Measurements from ENCODE around the gene XKR8. TPM values are rescaled to one million over a fixed set of nuclear protein-coding genes. Genes with fewer than 3 reads are reported as not detected.

Gene XKR8
- total RNA-seq, 1 experiment from 2014 or later = 2.8 TPM

- no peak for DNase-seq (ENCODE audit: unreplicated experiment)
- CTCF ChIA-PET = no interaction called here
- POLR2A ChIA-PET = interaction anchor here (0.9 kb wide), 1 partner anchor 31 kb away, joined by 3 read pairs; no protein-coding TSS in a partner anchor
- Mint-ChIP-seq H3K4me3 (ENCODE audit: unreplicated experiment) (no peak overlapping the region), H3K4me1 (ENCODE audit: insufficient read depth, unreplicated experiment) (no peaks in the 10 kb centered on the region), H3K9me3 (ENCODE audit: unreplicated experiment) (no peaks in the 10 kb centered on the region), H3K27me3 (ENCODE audit: insufficient read depth, unreplicated experiment) (no peaks in the 10 kb centered on the region), H3K27ac (ENCODE audit: low read depth, unreplicated experiment) (peak overlapping the region; percentile 49), H3K36me3 (ENCODE audit: insufficient read depth, unreplicated experiment) (peaks cover 71% of the 10 kb centered on the region)
- TF ChIP-seq CTCF (IDR thresholded peaks at IDR 0.05; ENCODE audit: unreplicated experiment) = no peak
- BruUV-seq (replicated peaks) = no TSS peak
- intact Hi-C loops (cut with micrococcal nuclease) = no loop called here
Measured at GRCh38 chr1:28010969-28011368, 51.2 kb downstream of the XKR8 start.

Other genes with a start within 250 kb of the XKR8 start
- gene FAM76A, start 234.0 kb upstream of the XKR8 start, total RNA-seq (2022) = 9.7 and 9.9 TPM in 2 replicates
- 34.6 and 36.1 TPM in 2 replicates for gene STX12, start 186.8 kb upstream of the XKR8 start, total RNA-seq (2022)
- 48.6 and 51.1 TPM in 2 replicates for gene PPP1R8, start 129.2 kb upstream of the XKR8 start, total RNA-seq (2022)
- gene THEMIS2, start 87.4 kb upstream of the XKR8 start, total RNA-seq (2022) = 1.5 and 1.7 TPM in 2 replicates
- 22.3 and 25.7 TPM in 2 replicates for gene RPA2, start 45.4 kb upstream of the XKR8 start, total RNA-seq (2022)
- 2.6 and 4.0 TPM in 2 replicates for gene SMPDL3B, start 25.0 kb upstream of the XKR8 start, total RNA-seq (2022)
- gene EYA3, start 128.6 kb downstream of the XKR8 start, total RNA-seq (2022) = 13.3 and 14.4 TPM in 2 replicates
- gene PTAFR, start 216.7 kb downstream of the XKR8 start, total RNA-seq (2022) = 1.6 and 1.8 TPM in 2 replicates